ENCODE data around the gene FSTL4. TPM values are rescaled to one million over a fixed set of nuclear protein-coding genes. Genes with fewer than 3 reads are reported as not detected.

FSTL4 gene
- total and polyA plus RNA-seq, 2 donors from 2014 or later, result 0.09 to 4.0 TPM

DNA sequence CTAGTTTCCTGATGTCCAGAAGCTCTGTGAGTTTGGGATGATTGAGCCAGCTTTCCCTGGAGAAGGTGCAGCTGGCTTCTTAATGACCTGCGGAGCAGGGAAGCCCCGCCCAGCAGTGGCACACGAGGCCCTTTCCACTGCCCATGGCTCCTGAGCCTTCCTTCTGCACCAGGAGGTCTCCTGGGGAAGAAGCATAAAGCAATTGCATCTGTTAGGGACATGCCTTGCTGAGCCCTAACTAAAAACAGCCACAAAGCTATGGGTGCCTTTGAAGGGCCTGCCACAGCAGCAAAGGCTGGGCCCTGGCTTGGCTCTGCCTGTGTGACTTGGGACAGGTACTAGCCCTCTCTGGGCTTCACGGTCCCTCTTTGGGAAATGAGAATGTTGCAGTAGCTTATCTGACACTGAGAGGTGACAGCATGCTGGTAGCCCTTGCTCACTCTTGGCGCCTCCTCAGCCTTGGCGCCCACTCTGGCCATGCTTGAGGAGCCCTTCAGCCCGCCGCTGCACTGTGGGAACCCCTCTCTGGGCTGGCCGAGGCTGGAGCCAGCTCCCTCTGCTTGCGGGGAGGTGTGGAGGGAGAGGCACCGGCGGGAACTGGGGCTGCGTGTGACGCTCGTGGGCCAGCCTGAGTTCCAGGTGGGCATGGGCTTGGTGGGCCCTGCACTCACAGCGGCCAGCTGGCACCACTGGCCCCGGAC lies 218.4 kb downstream of the FSTL4 start:
- Histone ChIP-seq H3K9ac (ENCODE audit: low read length in 3 of 3) (no peak overlapping the region), H3K27me3 (ENCODE audit: control insufficient read depth, insufficient read depth, low read length) (peaks cover 4% of the 10 kb centered on the region), H3K4me1 (ENCODE audit: control insufficient read depth in 2 of 3, insufficient read depth in 2 of 3, low read depth in 1 of 3, low read length in 3 of 3) (no peaks in the 10 kb centered on the region), H3K36me3 (ENCODE audit: control insufficient read depth in 2 of 3, insufficient read depth in 3 of 3, low read length in 3 of 3) (no peaks in the 10 kb centered on the region), H3K27ac (ENCODE audit: low read depth in 2 of 2, low read length in 2 of 2) (no peak overlapping the region), H3K9me3 (ENCODE audit: control insufficient read depth in 2 of 3, insufficient read depth in 1 of 3, low read length in 3 of 3) (no peaks in the 10 kb centered on the region), H3K4me3 (ENCODE audit: low read length in 3 of 3) (no peak overlapping the region)
- intact Hi-C loops (cut with DNase I), result no loop called here
- FAIRE-seq, result no peak
- TF ChIP-seq, protein P1, sequence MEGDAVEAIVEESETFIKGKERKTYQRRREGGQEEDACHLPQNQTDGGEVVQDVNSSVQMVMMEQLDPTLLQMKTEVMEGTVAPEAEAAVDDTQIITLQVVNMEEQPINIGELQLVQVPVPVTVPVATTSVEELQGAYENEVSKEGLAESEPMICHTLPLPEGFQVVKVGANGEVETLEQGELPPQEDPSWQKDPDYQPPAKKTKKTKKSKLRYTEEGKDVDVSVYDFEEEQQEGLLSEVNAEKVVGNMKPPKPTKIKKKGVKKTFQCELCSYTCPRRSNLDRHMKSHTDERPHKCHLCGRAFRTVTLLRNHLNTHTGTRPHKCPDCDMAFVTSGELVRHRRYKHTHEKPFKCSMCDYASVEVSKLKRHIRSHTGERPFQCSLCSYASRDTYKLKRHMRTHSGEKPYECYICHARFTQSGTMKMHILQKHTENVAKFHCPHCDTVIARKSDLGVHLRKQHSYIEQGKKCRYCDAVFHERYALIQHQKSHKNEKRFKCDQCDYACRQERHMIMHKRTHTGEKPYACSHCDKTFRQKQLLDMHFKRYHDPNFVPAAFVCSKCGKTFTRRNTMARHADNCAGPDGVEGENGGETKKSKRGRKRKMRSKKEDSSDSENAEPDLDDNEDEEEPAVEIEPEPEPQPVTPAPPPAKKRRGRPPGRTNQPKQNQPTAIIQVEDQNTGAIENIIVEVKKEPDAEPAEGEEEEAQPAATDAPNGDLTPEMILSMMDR (IDR thresholded peaks at IDR 0.05; ENCODE audit: borderline replicate concordance, extremely low read depth, insufficient read depth), result no peak
- no peak for DNase-seq

DNA sequence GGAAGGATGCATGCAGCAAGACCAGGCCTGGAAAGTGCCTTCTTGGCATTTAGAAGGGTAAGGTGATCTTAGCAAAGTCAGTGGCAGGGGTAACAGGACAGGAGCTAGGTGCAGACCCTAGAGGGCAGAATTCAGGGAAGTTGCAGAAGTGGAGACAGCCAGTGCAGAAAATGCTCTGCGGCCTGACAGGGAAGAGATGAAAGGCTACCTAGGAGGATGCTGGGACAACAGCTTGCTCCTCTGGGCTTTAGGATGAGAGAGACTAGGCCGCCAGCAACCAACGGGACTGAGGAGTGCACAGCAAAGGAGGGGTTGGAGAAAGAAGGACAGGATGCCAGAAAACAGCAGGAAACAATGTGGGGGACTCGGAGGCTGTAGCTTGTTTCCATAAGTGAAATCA lies 219.9 kb downstream of the FSTL4 start:
- DNase-seq, result no peak
- peaks cover 4% of the 10 kb centered on the region for H3K27me3 ChIP-seq (ENCODE audit: control insufficient read depth, insufficient read depth, low read length)
- no peak overlapping the region for H3K27ac ChIP-seq (ENCODE audit: low read depth in 2 of 2, low read length in 2 of 2)
- intact Hi-C loops (cut with DNase I), result no loop called here
- H3K36me3 ChIP-seq (ENCODE audit: control insufficient read depth in 2 of 3, insufficient read depth in 3 of 3, low read length in 3 of 3), result no peaks in the 10 kb centered on the region
- no peak for FAIRE-seq
- H3K4me1 ChIP-seq (ENCODE audit: control insufficient read depth in 2 of 3, insufficient read depth in 2 of 3, low read depth in 1 of 3, low read length in 3 of 3), result no peaks in the 10 kb centered on the region
- TF ChIP-seq, protein P1 (IDR thresholded peaks at IDR 0.05; ENCODE audit: borderline replicate concordance, extremely low read depth, insufficient read depth), result no peak
- no peak overlapping the region for H3K9ac ChIP-seq (ENCODE audit: low read length in 3 of 3)
- no peak overlapping the region for H3K4me3 ChIP-seq (ENCODE audit: low read length in 3 of 3)
- H3K9me3 ChIP-seq (ENCODE audit: control insufficient read depth in 2 of 3, insufficient read depth in 1 of 3, low read length in 3 of 3), result no peaks in the 10 kb centered on the region

DNA sequence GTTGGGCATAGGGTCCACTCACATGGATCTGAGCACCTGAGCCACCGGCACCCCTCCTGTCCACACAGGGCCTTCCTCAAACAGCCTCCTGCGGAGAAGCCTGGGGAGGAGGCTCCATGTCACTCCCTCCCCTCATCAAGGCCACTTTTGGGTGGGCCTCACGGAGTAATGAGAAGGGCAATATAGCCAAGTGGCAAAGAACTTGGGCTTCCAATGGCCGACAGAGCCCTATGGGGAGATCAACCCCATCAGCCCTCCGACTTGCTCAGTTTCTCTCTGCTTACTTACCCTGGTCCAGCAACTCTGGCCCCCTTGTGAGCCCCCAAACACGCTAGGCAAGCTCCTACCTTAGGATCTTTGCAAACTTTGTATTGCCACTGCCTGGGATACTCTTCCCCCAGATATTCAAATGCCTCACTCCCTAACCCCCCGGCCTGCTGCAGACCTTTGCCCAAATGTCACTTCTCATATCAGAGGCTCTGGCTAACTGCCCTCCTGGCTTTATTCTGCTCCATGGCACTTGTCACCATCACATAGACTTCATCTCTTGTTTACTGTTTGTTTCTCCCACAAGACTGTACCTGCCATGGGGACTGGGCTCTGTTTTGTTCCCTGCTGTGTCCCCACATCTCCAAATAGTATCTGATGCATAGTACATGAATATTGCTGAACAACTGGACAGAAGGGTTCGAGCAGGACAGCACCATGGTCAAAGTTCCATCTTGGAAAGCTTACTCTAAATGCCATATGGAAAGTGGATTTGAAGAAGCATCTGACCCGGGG lies 220.8 kb downstream of the FSTL4 start:
- DNase-seq (peak in 2 of 5 donors; percentile 5 to 27), FAIRE-seq (no peak)
- Histone ChIP-seq H3K27me3 (ENCODE audit: control insufficient read depth, insufficient read depth, low read length) (peaks cover 4% of the 10 kb centered on the region), H3K4me1 (ENCODE audit: control insufficient read depth in 2 of 3, insufficient read depth in 2 of 3, low read depth in 1 of 3, low read length in 3 of 3) (no peaks in the 10 kb centered on the region), H3K27ac (ENCODE audit: low read depth in 2 of 2, low read length in 2 of 2) (no peak overlapping the region), H3K9ac (ENCODE audit: low read length in 3 of 3) (no peak overlapping the region), H3K9me3 (ENCODE audit: control insufficient read depth in 2 of 3, insufficient read depth in 1 of 3, low read length in 3 of 3) (no peaks in the 10 kb centered on the region), H3K36me3 (ENCODE audit: control insufficient read depth in 2 of 3, insufficient read depth in 3 of 3, low read length in 3 of 3) (no peaks in the 10 kb centered on the region), H3K4me3 (ENCODE audit: low read length in 3 of 3) (no peak overlapping the region)
- intact Hi-C loops (cut with DNase I), result no loop called here
- TF ChIP-seq, protein P1 (IDR thresholded peaks at IDR 0.05; ENCODE audit: borderline replicate concordance, extremely low read depth, insufficient read depth), result no peak
